Tibial artery (tissue), 4 donors: ENCODE data around the gene FNBP1.

Experiments
- DNase-seq, 2 donors: peaks; one replicate each; pipeline ENCODE4 v3.0.0-alpha.2; 2019
- H3K27ac ChIP-seq, 2 donors: fragments of 200-600 bp; sonication (generic) in 1 of 2; 1 replicate in 1 of 2; 2 replicates in 1 of 2; pipeline ENCODE4 v1.5.1; 2018 to 2019; ENCODE audit warnings: mild to moderate bottlenecking in 1 of 2
- H3K27me3 ChIP-seq, 2 donors: fragments of 200-600 bp; sonication (generic) in 1 of 2; one replicate each; pipeline versions ENCODE4 v1.5.1 to v1.6.0; 2016 to 2019
- H3K36me3 ChIP-seq, 3 donors: fragments of 200-600 bp; sonication (generic) in 2 of 3; one replicate each; pipeline ENCODE4 v1.5.1; 2016 to 2019; ENCODE audit warnings: mild to moderate bottlenecking in 2 of 3
- H3K4me1 ChIP-seq, 4 donors: fragments of 200-600 bp; sonication (generic) in 2 of 4; 1 replicate in 3 of 4; 2 replicates in 1 of 4; pipeline ENCODE4 v1.5.1; 2016 to 2019
- H3K4me3 ChIP-seq, 2 donors: fragments of 200-600 bp; sonication (generic) in 1 of 2; 1 replicate in 1 of 2; 2 replicates in 1 of 2; pipeline ENCODE4 v1.5.1; 2018 to 2019; ENCODE audit warnings: mild to moderate bottlenecking in 2 of 2
- H3K9me3 ChIP-seq, 3 donors: fragments of 200-600 bp; sonication (generic) in 1 of 3; one replicate each; pipeline ENCODE4 v1.5.1; 2016 to 2019
- intact Hi-C: fragments of 100-400 bp; cut with DNase I; formaldehyde crosslinking; loops from one replicate; pipeline ENCODE4 v1.15.0; 2023; ENCODE audit warnings: low total_unique reads
- TF ChIP-seq, protein P1 (sequence below), 2 experiments: fragments of 200-600 bp in 1 of 2; fragments of 450-650 bp in 1 of 2; IDR thresholded peaks; one replicate each; pipeline ENCODE4 v1.5.1; 2017 to 2019; ENCODE audit warnings: antibody characterized with exemption in 2 of 2, mild to moderate bottlenecking in 1 of 2, moderate library complexity in 1 of 2

FNBP1 gene

GRCh38 chr9:129899620-129900019 lies 143.4 kb downstream of the FNBP1 start:
- H3K27ac ChIP-seq: no peak overlapping the region
- intact Hi-C loops: loop anchor here (5.0 kb wide), 1 partner anchor 78 kb away; no protein-coding TSS in a partner anchor
- no peaks in the 10 kb centered on the region for H3K27me3 ChIP-seq
- H3K4me1 ChIP-seq: no peaks in the 10 kb centered on the region
- TF ChIP-seq, protein P1, sequence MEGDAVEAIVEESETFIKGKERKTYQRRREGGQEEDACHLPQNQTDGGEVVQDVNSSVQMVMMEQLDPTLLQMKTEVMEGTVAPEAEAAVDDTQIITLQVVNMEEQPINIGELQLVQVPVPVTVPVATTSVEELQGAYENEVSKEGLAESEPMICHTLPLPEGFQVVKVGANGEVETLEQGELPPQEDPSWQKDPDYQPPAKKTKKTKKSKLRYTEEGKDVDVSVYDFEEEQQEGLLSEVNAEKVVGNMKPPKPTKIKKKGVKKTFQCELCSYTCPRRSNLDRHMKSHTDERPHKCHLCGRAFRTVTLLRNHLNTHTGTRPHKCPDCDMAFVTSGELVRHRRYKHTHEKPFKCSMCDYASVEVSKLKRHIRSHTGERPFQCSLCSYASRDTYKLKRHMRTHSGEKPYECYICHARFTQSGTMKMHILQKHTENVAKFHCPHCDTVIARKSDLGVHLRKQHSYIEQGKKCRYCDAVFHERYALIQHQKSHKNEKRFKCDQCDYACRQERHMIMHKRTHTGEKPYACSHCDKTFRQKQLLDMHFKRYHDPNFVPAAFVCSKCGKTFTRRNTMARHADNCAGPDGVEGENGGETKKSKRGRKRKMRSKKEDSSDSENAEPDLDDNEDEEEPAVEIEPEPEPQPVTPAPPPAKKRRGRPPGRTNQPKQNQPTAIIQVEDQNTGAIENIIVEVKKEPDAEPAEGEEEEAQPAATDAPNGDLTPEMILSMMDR (IDR thresholded peaks at IDR 0.05): no peak
- peaks cover 55 to 96% (median 87%) of the 10 kb centered on the region in 3 donors for H3K36me3 ChIP-seq
- no peak overlapping the region for H3K4me3 ChIP-seq
- H3K9me3 ChIP-seq: no peaks in the 10 kb centered on the region
- DNase-seq: no peak

- peak in 1 of 2 donors; percentile 60 for DNase-seq
- no peaks in the 10 kb centered on the region for H3K27me3 ChIP-seq
- intact Hi-C loops: no loop called here
- H3K4me1 ChIP-seq: peaks cover 0 to 2% (median under 1%) of the 10 kb centered on the region in 4 donors
- peaks cover 57 to 87% (median 87%) of the 10 kb centered on the region in 3 donors for H3K36me3 ChIP-seq
- H3K4me3 ChIP-seq: no peak overlapping the region
- H3K9me3 ChIP-seq: no peaks in the 10 kb centered on the region
- TF ChIP-seq, protein P1 (IDR thresholded peaks at IDR 0.05): no peak
- no peak overlapping the region for H3K27ac ChIP-seq
Measured at GRCh38 chr9:129898185-129898584, 144.8 kb downstream of the FNBP1 start.

- TF ChIP-seq, protein P1 (IDR thresholded peaks at IDR 0.05): no peak
- Histone ChIP-seq H3K36me3 (peaks cover 47 to 79% (median 78%) of the 10 kb centered on the region in 3 donors), H3K4me3 (no peak overlapping the region), H3K27ac (no peak overlapping the region), H3K27me3 (no peaks in the 10 kb centered on the region), H3K4me1 (peaks cover 0 to 11% (median 6%) of the 10 kb centered on the region in 4 donors), H3K9me3 (no peaks in the 10 kb centered on the region)
- DNase-seq: peak in 1 of 2 donors; percentile 1
- intact Hi-C loops: no loop called here
Measured at GRCh38 chr9:129897263-129897662, 145.7 kb downstream of the FNBP1 start.

GRCh38 chr9:129895376-129896268 lies 147.4 kb downstream of the FNBP1 start:
- intact Hi-C loops: no loop called here
- DNase-seq: no peak
- peaks cover 35 to 65% (median 62%) of the 10 kb centered on the region in 3 donors for H3K36me3 ChIP-seq

DNA sequence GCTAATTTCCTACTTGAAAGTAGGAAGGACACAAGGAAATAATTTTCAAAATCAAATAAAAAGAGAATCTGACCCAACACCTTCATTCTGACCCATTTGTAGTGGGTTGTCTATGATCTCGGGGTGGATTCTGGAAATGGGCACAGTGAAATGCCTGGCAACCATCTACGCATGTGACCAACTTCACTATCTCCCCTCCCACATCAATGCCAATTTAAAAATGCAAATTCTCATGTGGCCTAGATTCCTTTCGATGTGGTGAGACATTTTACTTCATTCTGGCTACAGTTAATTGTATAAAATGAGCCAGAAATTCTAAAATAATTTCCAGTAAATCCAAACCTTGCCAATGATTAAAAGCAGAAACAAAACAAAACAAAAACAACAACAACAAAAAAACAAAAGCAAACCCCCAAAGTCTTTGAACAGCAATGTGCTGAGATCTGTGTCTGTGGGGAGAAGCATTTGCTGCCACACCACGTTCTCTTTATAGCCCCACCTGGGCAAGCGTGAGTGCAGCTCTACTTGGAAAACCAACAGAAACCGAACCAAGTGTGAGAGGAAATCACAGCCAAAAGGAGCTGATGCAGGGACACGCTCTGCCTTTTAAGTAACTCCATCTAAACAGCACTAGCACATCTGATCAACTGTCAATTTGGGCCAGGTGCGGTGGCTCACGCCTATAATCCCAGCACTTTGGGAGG lies 148.7 kb downstream of the FNBP1 start:
- H3K9me3 ChIP-seq: no peaks in the 10 kb centered on the region
- no peak for DNase-seq
- TF ChIP-seq, protein P1 (IDR thresholded peaks at IDR 0.05): no peak
- intact Hi-C loops: no loop called here
- H3K4me3 ChIP-seq: no peak overlapping the region
- H3K4me1 ChIP-seq: peaks cover 0 to 25% (median 13%) of the 10 kb centered on the region in 4 donors
- H3K27ac ChIP-seq: peak overlapping the region in 1 of 2 donors; percentile 68
- no peaks in the 10 kb centered on the region for H3K27me3 ChIP-seq
- peaks cover 27 to 65% (median 61%) of the 10 kb centered on the region in 3 donors for H3K36me3 ChIP-seq

More at GRCh38 chr9:129895376-129896268, 147.4 kb downstream of the FNBP1 start:
- Histone ChIP-seq H3K9me3 (no peaks in the 10 kb centered on the region), H3K4me1 (peaks cover 0 to 25% (median 13%) of the 10 kb centered on the region in 4 donors), H3K27ac (no peak overlapping the region), H3K27me3 (no peaks in the 10 kb centered on the region), H3K4me3 (no peak overlapping the region)
- TF ChIP-seq, protein P1 (IDR thresholded peaks at IDR 0.05): no peak
